Memory B cell (primary cell): ENCODE results near the gene SEH1L.
"Not testable (repeated sequence)": the region's sequence is repeated elsewhere in the genome, so short reads cannot be mapped to it uniquely, and the experiment has no call there.

Source experiments
- ATAC-seq: fragments of 150-1000 bp; cut with Tn5 transposase; 2 replicates; pipeline ENCODE4 v1.10.0; 2021; ENCODE audit warnings: low read depth, mild to moderate bottlenecking, moderate library complexity
- DNase-seq, 2 donors: peaks; one replicate each; pipeline ENCODE4 v3.0.0; 2022; ENCODE audit warnings: low spot score in 2 of 2
- H3K27ac Mint-ChIP-seq: one replicate; pipeline ENCODE4 v1.8.0; 2022; ENCODE audit warnings: mild to moderate bottlenecking, moderate library complexity, mixed read lengths
- H3K27me3 Mint-ChIP-seq: one replicate; pipeline ENCODE4 v1.8.0; 2022; ENCODE audit warnings: mixed read lengths
- H3K36me3 Mint-ChIP-seq: one replicate; pipeline ENCODE4 v1.8.0; 2022; ENCODE audit warnings: mild to moderate bottlenecking, mixed read lengths
- H3K4me1 Mint-ChIP-seq: one replicate; pipeline ENCODE4 v1.8.0; 2022; ENCODE audit warnings: mixed read lengths
- H3K4me3 Mint-ChIP-seq: one replicate; pipeline ENCODE4 v1.8.0; 2022; ENCODE audit warnings: mild to moderate bottlenecking, moderate library complexity, mixed read lengths
- H3K9me3 Mint-ChIP-seq: one replicate; pipeline ENCODE4 v1.8.0; 2022; ENCODE audit warnings: mixed read lengths

SEH1L gene

GRCh38 chr18:12963069-12963468 lies 15.3 kb downstream of the SEH1L start:
- no peaks in the 10 kb centered on the region for H3K27me3 Mint-ChIP-seq
- ATAC-seq (no peak), DNase-seq (no peak)
- no peak overlapping the region for H3K27ac Mint-ChIP-seq
- peaks cover 26% of the 10 kb centered on the region for H3K36me3 Mint-ChIP-seq
- no peak overlapping the region for H3K4me3 Mint-ChIP-seq
- H3K9me3 Mint-ChIP-seq = no peaks in the 10 kb centered on the region
- H3K4me1 Mint-ChIP-seq = peaks cover 4% of the 10 kb centered on the region

- Mint-ChIP-seq H3K4me3 (no peak overlapping the region), H3K36me3 (peaks cover 28% of the 10 kb centered on the region), H3K27me3 (no peaks in the 10 kb centered on the region), H3K27ac (no peak overlapping the region), H3K4me1 (peaks cover 7% of the 10 kb centered on the region), H3K9me3 (no peaks in the 10 kb centered on the region)
- no peak for ATAC-seq
- DNase-seq = no peak
Observed at GRCh38 chr18:12968115-12968514, 20.3 kb downstream of the SEH1L start.

GRCh38 chr18:12968619-12969018 lies 20.8 kb downstream of the SEH1L start:
- ATAC-seq (no peak), DNase-seq (no peak)
- Mint-ChIP-seq H3K27me3 (no peaks in the 10 kb centered on the region), H3K36me3 (peaks cover 27% of the 10 kb centered on the region), H3K27ac (no peak overlapping the region), H3K9me3 (no peaks in the 10 kb centered on the region), H3K4me3 (no peak overlapping the region), H3K4me1 (peaks cover 7% of the 10 kb centered on the region)

GRCh38 chr18:12973562-12974213 lies 25.9 kb downstream of the SEH1L start:
- no peak overlapping the region for H3K4me3 Mint-ChIP-seq
- H3K4me1 Mint-ChIP-seq = peaks cover 3% of the 10 kb centered on the region
- H3K36me3 Mint-ChIP-seq = peaks cover 31% of the 10 kb centered on the region
- H3K9me3 Mint-ChIP-seq = no peaks in the 10 kb centered on the region
- DNase-seq (no peak), ATAC-seq (no peak)
- H3K27me3 Mint-ChIP-seq = no peaks in the 10 kb centered on the region
- H3K27ac Mint-ChIP-seq = peak overlapping the region; percentile 29

GRCh38 chr18:12975488-12975887 lies 27.7 kb downstream of the SEH1L start:
- DNase-seq = no peak
- Mint-ChIP-seq H3K27me3 (no peaks in the 10 kb centered on the region), H3K4me1 (peaks cover 3% of the 10 kb centered on the region), H3K27ac (no peak overlapping the region), H3K9me3 (no peaks in the 10 kb centered on the region), H3K4me3 (no peak overlapping the region), H3K36me3 (peaks cover 32% of the 10 kb centered on the region)
- ATAC-seq = no peak

- Mint-ChIP-seq H3K27ac (no peak overlapping the region), H3K4me1 (peaks cover 3% of the 10 kb centered on the region), H3K27me3 (no peaks in the 10 kb centered on the region), H3K4me3 (no peak overlapping the region), H3K36me3 (peaks cover 30% of the 10 kb centered on the region), H3K9me3 (no peaks in the 10 kb centered on the region)
- ATAC-seq = no peak
- DNase-seq = no peak
Observed at GRCh38 chr18:12976305-12976704, 28.5 kb downstream of the SEH1L start.

- not testable (repeated sequence) for H3K4me1 Mint-ChIP-seq, H3K27me3 Mint-ChIP-seq, ATAC-seq, DNase-seq, H3K9me3 Mint-ChIP-seq, H3K27ac Mint-ChIP-seq, H3K4me3 Mint-ChIP-seq
- peaks cover 20% of the 10 kb centered on the region for H3K36me3 Mint-ChIP-seq
Observed at GRCh38 chr18:12980065-12980464, 32.3 kb downstream of the SEH1L start.

GRCh38 chr18:12989397-12990122 lies 41.7 kb downstream of the SEH1L start:
- Mint-ChIP-seq H3K27ac (no peak overlapping the region), H3K4me3 (peak overlapping the region; percentile 98), H3K4me1 (peaks cover 20% of the 10 kb centered on the region), H3K27me3 (no peaks in the 10 kb centered on the region), H3K36me3 (peaks cover 3% of the 10 kb centered on the region), H3K9me3 (no peaks in the 10 kb centered on the region)
- ATAC-seq (no peak), DNase-seq (no peak)

GRCh38 chr18:12990123-12990475 lies 42.3 kb downstream of the SEH1L start:
- no peak for DNase-seq
- no peak for ATAC-seq
- Mint-ChIP-seq H3K36me3 (peaks cover 2% of the 10 kb centered on the region), H3K9me3 (no peaks in the 10 kb centered on the region), H3K4me1 (peaks cover 20% of the 10 kb centered on the region), H3K4me3 (peak overlapping the region; percentile 98), H3K27ac (no peak overlapping the region), H3K27me3 (no peaks in the 10 kb centered on the region)

GRCh38 chr18:12990641-12990966 lies 42.8 kb downstream of the SEH1L start:
- no peaks in the 10 kb centered on the region for H3K27me3 Mint-ChIP-seq
- H3K4me3 Mint-ChIP-seq = peak overlapping the region; percentile 98

GRCh38 chr18:12990967-12991820 lies 43.4 kb downstream of the SEH1L start, which contains the start of gene CEP192:
Gene CEP192 (plus strand): TSS chr18:12991362. CDS start chr18:12999425, 8,063 bp downstream.
- peak; percentile 96 for ATAC-seq
- no peaks in the 10 kb centered on the region for H3K36me3 Mint-ChIP-seq
- no peaks in the 10 kb centered on the region for H3K27me3 Mint-ChIP-seq
- peak within 1 kb of the TSS; percentile 92 for H3K27ac Mint-ChIP-seq
- H3K9me3 Mint-ChIP-seq = no peaks in the 10 kb centered on the region
- peaks cover 20% of the 10 kb centered on the region for H3K4me1 Mint-ChIP-seq
- DNase-seq = peak; percentile 92 to 94
- peak within 1 kb of the TSS; percentile 98 for H3K4me3 Mint-ChIP-seq

More at GRCh38 chr18:12990641-12990966, 42.8 kb downstream of the SEH1L start:
- ATAC-seq (no peak), DNase-seq (no peak)
- Mint-ChIP-seq H3K4me1 (peaks cover 20% of the 10 kb centered on the region), H3K27ac (peak overlapping the region; percentile 92), H3K9me3 (no peaks in the 10 kb centered on the region), H3K36me3 (no peaks in the 10 kb centered on the region)

GRCh38 chr18:12991821-12992179 lies 44.0 kb downstream of the SEH1L start:
- DNase-seq (no peak), ATAC-seq (no peak)
- no peaks in the 10 kb centered on the region for H3K36me3 Mint-ChIP-seq
- peaks cover 20% of the 10 kb centered on the region for H3K4me1 Mint-ChIP-seq
- H3K4me3 Mint-ChIP-seq = peak overlapping the region; percentile 98
- H3K9me3 Mint-ChIP-seq = no peaks in the 10 kb centered on the region
- peak overlapping the region; percentile 92 for H3K27ac Mint-ChIP-seq
- H3K27me3 Mint-ChIP-seq = no peaks in the 10 kb centered on the region

- DNase-seq (no peak), ATAC-seq (no peak)
- Mint-ChIP-seq H3K27ac (no peak overlapping the region), H3K4me3 (no peak overlapping the region), H3K9me3 (no peaks in the 10 kb centered on the region), H3K27me3 (no peaks in the 10 kb centered on the region), H3K4me1 (peaks cover 20% of the 10 kb centered on the region), H3K36me3 (no peaks in the 10 kb centered on the region)
Observed at GRCh38 chr18:12993439-12993838, 45.6 kb downstream of the SEH1L start.

GRCh38 chr18:12995424-12995823 lies 47.6 kb downstream of the SEH1L start:
- H3K27ac Mint-ChIP-seq = no peak overlapping the region
- H3K4me3 Mint-ChIP-seq = no peak overlapping the region
- no peaks in the 10 kb centered on the region for H3K27me3 Mint-ChIP-seq
- no peaks in the 10 kb centered on the region for H3K9me3 Mint-ChIP-seq
- ATAC-seq (no peak), DNase-seq (no peak)
- H3K4me1 Mint-ChIP-seq = peaks cover 18% of the 10 kb centered on the region
- no peaks in the 10 kb centered on the region for H3K36me3 Mint-ChIP-seq
